Keratinocyte (primary cell): ENCODE data around the gene HOXA1. TPM values are rescaled to one million over a fixed set of nuclear protein-coding genes. Genes with fewer than 3 reads are reported as not detected.

Source experiments
- DNase-seq: peaks from one replicate; pipeline ENCODE4 v3.0.0-alpha.2; 2011; ENCODE audit warnings: low read depth, missing footprints, low spot score
- FAIRE-seq: peaks from 2 replicates; lab custom pipeline; 2011; peaks lifted over from hg19 to GRCh38; lab: Jason Lieb, UNC
- H2AFZ ChIP-seq: 2 replicates; pipeline ENCODE4 v1.6.0; 2012; ENCODE audit warnings: low read length, control low read depth, inconsistent platforms; ENCODE audit not compliant: control insufficient read depth
- H3K27ac ChIP-seq: 2 replicates; pipeline ENCODE4 v1.5.1; 2011; ENCODE audit warnings: low read length; ENCODE audit not compliant: control insufficient read depth, insufficient read depth
- H3K27me3 ChIP-seq: 3 replicates; pipeline ENCODE4 v1.6.0; 2011; ENCODE audit warnings: low read length; ENCODE audit not compliant: control insufficient read depth, insufficient read depth; ENCODE audit errors: extremely low read depth
- H3K36me3 ChIP-seq, 2 experiments: 2 replicates in 1 of 2; 3 replicates in 1 of 2; pipeline ENCODE4 v1.5.1; 2011; ENCODE audit warnings: low read length in 2 of 2, mild to moderate bottlenecking in 1 of 2; ENCODE audit not compliant: control insufficient read depth in 2 of 2, insufficient read depth in 2 of 2; ENCODE audit errors: extremely low read depth in 1 of 2
- H3K4me1 ChIP-seq: 3 replicates; pipeline ENCODE4 v1.5.1; 2011; ENCODE audit warnings: low read length; ENCODE audit not compliant: control insufficient read depth, insufficient read depth; ENCODE audit errors: extremely low read depth
- H3K4me2 ChIP-seq: 3 replicates; pipeline ENCODE4 v1.6.0; 2011; ENCODE audit warnings: low read depth, low read length; ENCODE audit not compliant: control insufficient read depth, insufficient read depth; ENCODE audit errors: extremely low read depth
- H3K4me3 ChIP-seq, 3 experiments: fragments of 200-600 bp in 1 of 3; sonication (generic) in 1 of 3; 2 replicates in 2 of 3; 3 replicates in 1 of 3; pipeline ENCODE4 v1.5.1; 2011 to 2016; ENCODE audit warnings: low read length in 3 of 3, mild to moderate bottlenecking in 3 of 3, control low read depth in 2 of 3, inconsistent platforms in 1 of 3, low read depth in 1 of 3, mixed read lengths in 1 of 3, mixed run types in 1 of 3, moderate library complexity in 1 of 3; ENCODE audit not compliant: control insufficient read depth in 2 of 3, insufficient read depth in 2 of 3; ENCODE audit errors: extremely low read depth in 1 of 3
- H3K79me2 ChIP-seq: 2 replicates; pipeline ENCODE4 v1.6.0; 2012; ENCODE audit warnings: low read length; ENCODE audit not compliant: control insufficient read depth, insufficient read depth
- H3K9ac ChIP-seq: 3 replicates; pipeline ENCODE4 v1.6.0; 2011; ENCODE audit warnings: low read length; ENCODE audit not compliant: control insufficient read depth, insufficient read depth; ENCODE audit errors: extremely low read depth
- H3K9me1 ChIP-seq: 3 replicates; pipeline ENCODE4 v1.6.0; 2011; ENCODE audit warnings: low read length; ENCODE audit not compliant: control insufficient read depth, insufficient read depth; ENCODE audit errors: extremely low read depth
- H3K9me3 ChIP-seq: 2 replicates; pipeline ENCODE4 v1.5.1; 2012; ENCODE audit warnings: low read depth, low read length; ENCODE audit not compliant: control insufficient read depth
- H4K20me1 ChIP-seq: 3 replicates; pipeline ENCODE4 v1.6.0; 2011; ENCODE audit warnings: low read length; ENCODE audit not compliant: control insufficient read depth, insufficient read depth; ENCODE audit errors: extremely low read depth
- CTCF ChIP-seq, 3 experiments: IDR thresholded peaks in 1 of 3; conservative IDR thresholded peaks in 1 of 3; optimal IDR thresholded peaks in 1 of 3; 2 replicates in 2 of 3; 3 replicates in 1 of 3; pipeline versions ENCODE3 to v1.5.1; 2011; ENCODE audit warnings: low read length in 3 of 3, mild to moderate bottlenecking in 3 of 3, moderate library complexity in 2 of 3, control low read depth in 1 of 3, inconsistent platforms in 1 of 3; ENCODE audit not compliant: insufficient read depth in 2 of 3; ENCODE audit errors: extremely low read depth in 1 of 3
- EZH2 ChIP-seq: IDR thresholded peaks from one replicate; pipeline ENCODE4 v1.6.1; 2012; ENCODE audit warnings: inconsistent platforms, mild to moderate bottlenecking, low read length, moderate library complexity
- dilution Hi-C: fragments of 300-500 bp; cut with MboI; formaldehyde crosslinking; loops from one replicate; pipeline ENCODE4 v1.7.0; 2020; ENCODE audit warnings: low sequenced_read_pairs; ENCODE audit not compliant: extremely low pct_ligation_motif_present
- polyA plus RNA-seq, 5 experiments: library from polyadenylated mRNA; depleted of rRNA in 3 of 5; stranded (reverse) in 3 of 5; stranded (forward) in 1 of 5; unstranded in 1 of 5; fragments of >200 nt; gene quantifications; 1 replicate in 1 of 5; 2 replicates in 3 of 5; 3 replicates in 1 of 5; pipeline versions ENCODE4 v1.2.1 to v1.2.3, GENCODE V29; 2011 to 2012; ENCODE audit warnings: missing spikeins in 2 of 5, low read depth in 1 of 5, low replicate concordance in 1 of 5

The HOXA1 gene
- polyA plus RNA-seq, 1 donor (not counting 4 experiments of a cell fraction or from before 2014, with no cell fraction given): 11.9 TPM

GRCh38 chr7:27064661-27065060 is 31.1 kb downstream of the HOXA1 start:
- dilution Hi-C loops: no loop called here
- FAIRE-seq: no peak
- no peaks in the 10 kb centered on the region for H3K9me1 ChIP-seq

GRCh38 chr7:27064159-27064558 is 31.6 kb downstream of the HOXA1 start:
- Histone ChIP-seq H3K9ac (no peak overlapping the region), H3K4me3 (no peak overlapping the region), H3K9me1 (no peaks in the 10 kb centered on the region), H2AFZ (peak overlapping the region; percentile 39), H3K79me2 (no peaks in the 10 kb centered on the region), H3K9me3 (no peaks in the 10 kb centered on the region), H4K20me1 (no peaks in the 10 kb centered on the region), H3K27ac (no peak overlapping the region), H3K4me2 (no peak overlapping the region), H3K27me3 (no peaks in the 10 kb centered on the region), H3K4me1 (peaks cover 9% of the 10 kb centered on the region), H3K36me3 (no peaks in the 10 kb centered on the region)
- dilution Hi-C loops: no loop called here
- TF ChIP-seq CTCF (optimal IDR thresholded peaks at IDR 0.05 in 1 of 3, IDR thresholded peaks at IDR 0.05 in 1 of 3, conservative IDR thresholded peaks at IDR 0.05 in 1 of 3; ENCODE audit: extremely low read depth in 1 of 3, insufficient read depth in 2 of 3, low read length in 3 of 3): no peak
- TF ChIP-seq EZH2: no peak
- no peak for DNase-seq
- peak; percentile 29 for FAIRE-seq

More at GRCh38 chr7:27064661-27065060, 31.1 kb downstream of the HOXA1 start:
- peaks cover 9% of the 10 kb centered on the region for H3K4me1 ChIP-seq
- H3K27me3 ChIP-seq: no peaks in the 10 kb centered on the region
- no peak for TF ChIP-seq CTCF (optimal IDR thresholded peaks at IDR 0.05 in 1 of 3, IDR thresholded peaks at IDR 0.05 in 1 of 3, conservative IDR thresholded peaks at IDR 0.05 in 1 of 3; ENCODE audit: extremely low read depth in 1 of 3, insufficient read depth in 2 of 3, low read length in 3 of 3)
- TF ChIP-seq EZH2: no peak
- no peak overlapping the region for H2AFZ ChIP-seq
- no peak overlapping the region for H3K4me2 ChIP-seq
- no peaks in the 10 kb centered on the region for H3K36me3 ChIP-seq
- DNase-seq: no peak
- H3K9ac ChIP-seq: no peak overlapping the region
- H3K9me3 ChIP-seq: no peaks in the 10 kb centered on the region
- no peaks in the 10 kb centered on the region for H4K20me1 ChIP-seq
- H3K79me2 ChIP-seq: no peaks in the 10 kb centered on the region
- no peak overlapping the region for H3K27ac ChIP-seq
- no peak overlapping the region for H3K4me3 ChIP-seq
